Testis (tissue), 3 donors: ENCODE data around the gene POLR3GL. TPM values are rescaled to one million over a fixed set of nuclear protein-coding genes. Genes with fewer than 3 reads are reported as not detected.

ENCODE experiments used
- DNase-seq: peaks from one replicate; pipeline ENCODE4 v3.0.0-alpha.2; 2019
- H3K27ac ChIP-seq, 2 donors: fragments of 200-600 bp; sonication (generic); one replicate each; pipeline ENCODE4 v1.5.1; 2019
- H3K27me3 ChIP-seq: fragments of 200-600 bp; sonication (generic); one replicate; pipeline ENCODE4 v1.5.1; 2019
- H3K36me3 ChIP-seq: fragments of 200-600 bp; sonication (generic); one replicate; pipeline ENCODE4 v1.5.1; 2017; ENCODE audit warnings: low read depth; ENCODE audit errors: missing control alignments
- H3K4me1 ChIP-seq: fragments of 200-600 bp; sonication (generic); one replicate; pipeline ENCODE4 v1.5.1; 2019
- H3K4me3 ChIP-seq, 2 donors: fragments of 200-600 bp; sonication (generic); one replicate each; pipeline ENCODE4 v1.5.1; 2017 to 2019
- H3K9me3 ChIP-seq: fragments of 200-600 bp; sonication (generic); one replicate; pipeline ENCODE4 v1.5.1; 2017
- CTCF ChIP-seq, 3 experiments: fragments of 450-650 bp in 2 of 3; fragments of 200-600 bp in 1 of 3; sonication (generic) in 1 of 3; IDR thresholded peaks; one replicate each; pipeline ENCODE4 v1.5.1; 2016 to 2019; ENCODE audit warnings: antibody characterized with exemption in 3 of 3, mild to moderate bottlenecking in 2 of 3, moderate library complexity in 1 of 3
- POLR2A ChIP-seq: fragments of 450-650 bp; IDR thresholded peaks from one replicate; pipeline ENCODE4 v1.6.1; 2017; ENCODE audit warnings: antibody characterized with exemption, mild to moderate bottlenecking, moderate library complexity
- WGBS, 2 donors: methylation state at CpG; one replicate each; pipeline ENCODE4 v1.1.5; 2018; 5-methylcytosine and 5-hydroxymethylcytosine counted together
- intact Hi-C: fragments of 100-400 bp; cut with DNase I; formaldehyde crosslinking; loops from one replicate; pipeline ENCODE4 v1.15.1; 2023; ENCODE audit warnings: low total_unique reads
- polyA plus RNA-seq: library from polyadenylated mRNA; stranded (reverse); fragments of 350-450 nt; fragmentation: Illumina TruSeq; extraction: RNeasy Lipid Tissue Mini Kit (QIAGEN cat#74804); gene quantifications from one replicate; pipeline ENCODE4 v1.2.3, GENCODE V29; 2014; ENCODE audit warnings: low read depth, low replicate concordance; ENCODE audit not compliant: insufficient read depth
- total RNA-seq, 2 donors: library from RNA; depleted of rRNA; stranded (reverse); fragments of >200 nt; gene quantifications; one replicate each; pipeline ENCODE4 v1.2.3, GENCODE V29; 2016

The POLR3GL gene
- total and polyA plus RNA-seq, 3 donors from 2014 or later, result 20.9 to 37.9 (median 23.5) TPM

GRCh38 chr1:145942405-145942804 lies 22.1 kb upstream of the POLR3GL start:
- no peak overlapping the region for H3K27ac ChIP-seq
- no peaks in the 10 kb centered on the region for H3K27me3 ChIP-seq
- H3K4me3 ChIP-seq, result no peak overlapping the region
- intact Hi-C loops, result no loop called here
- no peak for TF ChIP-seq CTCF (IDR thresholded peaks at IDR 0.05)
- no peak for TF ChIP-seq POLR2A
- no peaks in the 10 kb centered on the region for H3K4me1 ChIP-seq
- DNase-seq, result no peak
- H3K36me3 ChIP-seq, result no peaks in the 10 kb centered on the region
- 69 to 71% methylated on average over 4 of the region's 4 CpGs for WGBS, 2 donors
- no peaks in the 10 kb centered on the region for H3K9me3 ChIP-seq

- Histone ChIP-seq H3K4me1 (no peaks in the 10 kb centered on the region), H3K9me3 (no peaks in the 10 kb centered on the region), H3K27me3 (no peaks in the 10 kb centered on the region), H3K27ac (no peak overlapping the region), H3K4me3 (no peak overlapping the region), H3K36me3 (no peaks in the 10 kb centered on the region)
- intact Hi-C loops, result no loop called here
- TF ChIP-seq CTCF (IDR thresholded peaks at IDR 0.05) (no peak), POLR2A (no peak)
- no peak for DNase-seq
- WGBS, 2 donors, result 78 to 82% methylated on average over 6 of the region's 6 CpGs
Observed at GRCh38 chr1:145942871-145943270, 21.6 kb upstream of the POLR3GL start.

- Histone ChIP-seq H3K27ac (no peak overlapping the region), H3K4me1 (no peaks in the 10 kb centered on the region), H3K27me3 (no peaks in the 10 kb centered on the region), H3K9me3 (no peaks in the 10 kb centered on the region), H3K4me3 (no peak overlapping the region), H3K36me3 (no peaks in the 10 kb centered on the region)
- intact Hi-C loops, result no loop called here
- WGBS, 2 donors, result 91 to 97% methylated on average over 3 of the region's 3 CpGs
- TF ChIP-seq POLR2A (no peak), CTCF (IDR thresholded peaks at IDR 0.05) (no peak)
- no peak for DNase-seq
Observed at GRCh38 chr1:145944532-145944931, 20.0 kb upstream of the POLR3GL start.

GRCh38 chr1:145946477-145946986 lies 18.0 kb upstream of the POLR3GL start:
- H3K4me1 ChIP-seq, result no peaks in the 10 kb centered on the region
- no peak for DNase-seq
- H3K4me3 ChIP-seq, result no peak overlapping the region
- TF ChIP-seq POLR2A (no peak), CTCF (IDR thresholded peaks at IDR 0.05) (no peak)
- intact Hi-C loops, result no loop called here
- no peaks in the 10 kb centered on the region for H3K36me3 ChIP-seq
- no peaks in the 10 kb centered on the region for H3K27me3 ChIP-seq
- no peaks in the 10 kb centered on the region for H3K9me3 ChIP-seq
- WGBS, 2 donors, result 90 to 93% methylated on average over 4 of the region's 4 CpGs
- no peak overlapping the region for H3K27ac ChIP-seq

GRCh38 chr1:145947551-145947950 lies 16.9 kb upstream of the POLR3GL start:
- Histone ChIP-seq H3K27me3 (no peaks in the 10 kb centered on the region), H3K9me3 (no peaks in the 10 kb centered on the region), H3K36me3 (no peaks in the 10 kb centered on the region), H3K4me3 (no peak overlapping the region), H3K27ac (no peak overlapping the region), H3K4me1 (no peaks in the 10 kb centered on the region)
- WGBS, 2 donors, result 73 to 86% methylated on average over 4 of the region's 4 CpGs
- TF ChIP-seq POLR2A (no peak), CTCF (IDR thresholded peaks at IDR 0.05) (no peak)
- intact Hi-C loops, result no loop called here
- DNase-seq, result no peak
